Type B pancreatic cell (in vitro differentiated cells): Measurements from ENCODE around the gene WDR48. TPM values are rescaled to one million over a fixed set of nuclear protein-coding genes. Genes with fewer than 3 reads are reported as not detected.

ENCODE experiments used
- DNase-seq: peaks from one replicate; pipeline ENCODE4 v3.0.0; 2021; ENCODE audit warnings: mixed read lengths; ENCODE audit not compliant: unreplicated experiment; ENCODE audit errors: extremely low spot score
- H3K27ac Mint-ChIP-seq: 2 replicates; pipeline ENCODE4 v1.8.0; 2021; ENCODE audit warnings: mild to moderate bottlenecking, mixed read lengths
- H3K27me3 Mint-ChIP-seq: 2 replicates; pipeline ENCODE4 v1.8.0; 2021; ENCODE audit warnings: mixed read lengths
- H3K36me3 Mint-ChIP-seq: 2 replicates; pipeline ENCODE4 v1.8.0; 2021; ENCODE audit warnings: mixed read lengths
- H3K4me1 Mint-ChIP-seq: one replicate; pipeline ENCODE4 v1.8.0; 2021; ENCODE audit warnings: mixed read lengths; ENCODE audit not compliant: unreplicated experiment
- H3K4me3 Mint-ChIP-seq: 2 replicates; pipeline ENCODE4 v1.8.0; 2021; ENCODE audit warnings: mild to moderate bottlenecking, mixed read lengths
- H3K9me3 Mint-ChIP-seq: 2 replicates; pipeline ENCODE4 v1.8.0; 2021; ENCODE audit warnings: mixed read lengths
- total RNA-seq: library from RNA; stranded (reverse); gene quantifications from 2 replicates; pipeline ENCODE4 v1.2.1, GENCODE V29; 2021; ENCODE audit warnings: low replicate concordance
- TF ChIP-seq, protein P1 (sequence below): fragments of 200-600 bp; sonication (generic); conservative IDR thresholded peaks from 2 replicates; pipeline ENCODE4 v1.5.0; 2021; ENCODE audit warnings: antibody characterized with exemption, mild to moderate bottlenecking

WDR48 gene
- total RNA-seq, 1 donor from 2014 or later, result 61.4 TPM

DNA sequence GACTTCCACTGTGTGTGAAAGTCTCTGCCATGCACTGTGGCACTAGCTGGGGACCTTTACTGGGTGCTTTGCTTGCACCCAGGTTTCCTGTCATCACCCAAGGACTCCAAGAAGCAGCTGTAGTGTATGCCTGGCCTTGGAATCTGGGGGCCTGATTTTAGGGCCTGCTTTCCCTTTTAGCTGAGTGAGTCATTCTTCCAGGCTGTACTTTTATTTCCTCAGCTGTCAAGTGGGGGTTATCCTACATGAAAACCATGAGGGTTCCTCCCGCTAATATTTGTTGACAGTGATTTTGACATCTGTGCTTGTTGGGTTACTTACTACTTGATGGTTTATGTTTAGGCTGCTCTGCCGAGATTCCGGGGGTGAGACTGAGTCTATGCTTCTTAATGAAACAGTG is 37.1 kb downstream of the WDR48 start:
- Mint-ChIP-seq H3K9me3 (no peaks in the 10 kb centered on the region), H3K27ac (no peak overlapping the region), H3K4me3 (no peak overlapping the region), H3K27me3 (no peaks in the 10 kb centered on the region), H3K4me1 (no peaks in the 10 kb centered on the region), H3K36me3 (peaks cover 28% of the 10 kb centered on the region)
- TF ChIP-seq, protein P1, sequence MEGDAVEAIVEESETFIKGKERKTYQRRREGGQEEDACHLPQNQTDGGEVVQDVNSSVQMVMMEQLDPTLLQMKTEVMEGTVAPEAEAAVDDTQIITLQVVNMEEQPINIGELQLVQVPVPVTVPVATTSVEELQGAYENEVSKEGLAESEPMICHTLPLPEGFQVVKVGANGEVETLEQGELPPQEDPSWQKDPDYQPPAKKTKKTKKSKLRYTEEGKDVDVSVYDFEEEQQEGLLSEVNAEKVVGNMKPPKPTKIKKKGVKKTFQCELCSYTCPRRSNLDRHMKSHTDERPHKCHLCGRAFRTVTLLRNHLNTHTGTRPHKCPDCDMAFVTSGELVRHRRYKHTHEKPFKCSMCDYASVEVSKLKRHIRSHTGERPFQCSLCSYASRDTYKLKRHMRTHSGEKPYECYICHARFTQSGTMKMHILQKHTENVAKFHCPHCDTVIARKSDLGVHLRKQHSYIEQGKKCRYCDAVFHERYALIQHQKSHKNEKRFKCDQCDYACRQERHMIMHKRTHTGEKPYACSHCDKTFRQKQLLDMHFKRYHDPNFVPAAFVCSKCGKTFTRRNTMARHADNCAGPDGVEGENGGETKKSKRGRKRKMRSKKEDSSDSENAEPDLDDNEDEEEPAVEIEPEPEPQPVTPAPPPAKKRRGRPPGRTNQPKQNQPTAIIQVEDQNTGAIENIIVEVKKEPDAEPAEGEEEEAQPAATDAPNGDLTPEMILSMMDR, result no peak
- DNase-seq, result no peak

- Mint-ChIP-seq H3K4me3 (no peak overlapping the region), H3K27me3 (no peaks in the 10 kb centered on the region), H3K9me3 (no peaks in the 10 kb centered on the region), H3K27ac (no peak overlapping the region), H3K36me3 (peaks cover 35% of the 10 kb centered on the region), H3K4me1 (no peaks in the 10 kb centered on the region)
- TF ChIP-seq, protein P1, result no peak
- DNase-seq, result no peak
Measured at GRCh38 chr3:39090922-39091321, 39.1 kb downstream of the WDR48 start.

- H3K27ac Mint-ChIP-seq, result no peak overlapping the region
- H3K4me3 Mint-ChIP-seq, result no peak overlapping the region
- H3K4me1 Mint-ChIP-seq, result no peaks in the 10 kb centered on the region
- H3K27me3 Mint-ChIP-seq, result no peaks in the 10 kb centered on the region
- TF ChIP-seq, protein P1, result no peak
- no peaks in the 10 kb centered on the region for H3K9me3 Mint-ChIP-seq
- no peak for DNase-seq
- peaks cover 24% of the 10 kb centered on the region for H3K36me3 Mint-ChIP-seq
Measured at GRCh38 chr3:39094851-39095677, 43.2 kb downstream of the WDR48 start.

DNA sequence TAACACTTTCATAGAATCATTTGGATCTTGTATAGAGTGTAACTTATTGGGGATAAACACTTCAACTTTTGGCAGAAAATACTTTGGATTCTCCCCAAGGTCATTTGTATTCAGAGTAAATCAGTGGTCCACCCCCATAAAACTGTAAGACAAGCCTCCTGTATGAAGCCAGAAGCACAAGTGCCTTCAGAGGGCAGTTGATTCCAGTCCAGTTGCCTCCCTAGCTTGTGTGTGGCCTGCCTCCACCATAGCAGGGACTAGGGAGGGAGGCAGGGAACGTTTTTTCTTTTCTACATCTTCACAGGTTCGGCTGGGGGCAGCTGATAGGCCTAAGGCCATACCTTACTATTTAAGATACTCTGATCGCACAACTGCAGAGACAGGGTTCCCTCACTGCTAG is 44.0 kb downstream of the WDR48 start:
- Mint-ChIP-seq H3K4me3 (no peak overlapping the region), H3K36me3 (peaks cover 19% of the 10 kb centered on the region), H3K27me3 (no peaks in the 10 kb centered on the region), H3K4me1 (no peaks in the 10 kb centered on the region), H3K9me3 (no peaks in the 10 kb centered on the region), H3K27ac (no peak overlapping the region)
- DNase-seq, result no peak
- TF ChIP-seq, protein P1, result no peak

GRCh38 chr3:39096775-39097174 is 45.0 kb downstream of the WDR48 start:
- no peaks in the 10 kb centered on the region for H3K27me3 Mint-ChIP-seq
- H3K9me3 Mint-ChIP-seq, result no peaks in the 10 kb centered on the region
- H3K4me3 Mint-ChIP-seq, result no peak overlapping the region
- TF ChIP-seq, protein P1, result no peak
- DNase-seq, result no peak
- H3K4me1 Mint-ChIP-seq, result no peaks in the 10 kb centered on the region
- H3K36me3 Mint-ChIP-seq, result peaks cover 19% of the 10 kb centered on the region
- peak overlapping the region; percentile 17 for H3K27ac Mint-ChIP-seq
